Measurements from ENCODE around the gene CHST15.

Gene CHST15

GRCh38 chr10:123964953-123965352 lies 128.4 kb downstream of the CHST15 start:
- DNase-seq (ENCODE audit: low spot score): no peak

GRCh38 chr10:123962756-123963530 lies 130.5 kb downstream of the CHST15 start:
- no peak for DNase-seq (ENCODE audit: low spot score)

- DNase-seq (ENCODE audit: low spot score): no peak
Measured at GRCh38 chr10:123958241-123958640, 135.2 kb downstream of the CHST15 start.

All from Ammon's horn (tissue), 1 donor.